B cell (primary cell): ENCODE data around the gene TOPBP1. TPM values are rescaled to one million over a fixed set of nuclear protein-coding genes. Genes with fewer than 3 reads are reported as not detected.

Experiments
- ATAC-seq: fragments of 200-7000 bp; cut with Tn5 transposase; one replicate; pipeline ENCODE4 v1.10.0; 2021; ENCODE audit warnings: low read depth, mild to moderate bottlenecking, moderate number of reproducible peaks, moderate library complexity
- CTCF ChIA-PET: fragments of 350-600 bp; sonication (Branson Sonifier 250); formaldehyde crosslinking; loops from one replicate; lab custom pipeline; 2021; ENCODE audit warnings: antibody characterized with exemption, inconsistent platforms; lab: Charles Lee
- POLR2A ChIA-PET: fragments of 350-600 bp; sonication (Branson Sonifier 250); formaldehyde crosslinking; loops from one replicate; lab custom pipeline; 2021; ENCODE audit warnings: antibody characterized with exemption; lab: Charles Lee
- DNase-seq: peaks from one replicate; pipeline ENCODE4 v3.0.0; 2013
- H2AFZ ChIP-seq: 2 replicates; pipeline ENCODE4 v1.6.1; 2012; ENCODE audit warnings: mild to moderate bottlenecking, low read depth, low read length; ENCODE audit not compliant: insufficient read depth, poor library complexity, severe bottlenecking
- H3K27ac ChIP-seq, 2 donors: 1 replicate in 1 of 2; 2 replicates in 1 of 2; pipeline ENCODE4 v1.5.1; 2012 to 2013; ENCODE audit warnings: low read length in 2 of 2, mild to moderate bottlenecking in 2 of 2, moderate library complexity in 1 of 2
- H3K27me3 ChIP-seq, 4 experiments: fragments of 200-600 bp in 1 of 4; sonication (generic) in 1 of 4; replicated peaks in 1 of 4; 1 replicate in 2 of 4; 2 replicates in 2 of 4; pipeline versions ENCODE4 v1.6.1 to v1.7.0; 2013 to 2016; ENCODE audit warnings: low read length in 3 of 4, mild to moderate bottlenecking in 2 of 4, mixed read lengths in 1 of 4, moderate library complexity in 1 of 4; ENCODE audit not compliant: insufficient read depth in 4 of 4, control insufficient read depth in 3 of 4; ENCODE audit errors: control extremely low read depth in 1 of 4
- H3K36me3 ChIP-seq, 2 experiments: replicated peaks in 1 of 2; 1 replicate in 1 of 2; 2 replicates in 1 of 2; pipeline versions ENCODE4 v1.6.1 to v1.7.1; 2013; ENCODE audit warnings: low read length in 1 of 2; ENCODE audit not compliant: insufficient read depth in 2 of 2, control insufficient read depth in 1 of 2; ENCODE audit errors: control extremely low read depth in 1 of 2, extremely low read depth in 1 of 2
- H3K4me1 ChIP-seq, 2 donors: fragments of 200-600 bp in 1 of 2; sonication (generic) in 1 of 2; 1 replicate in 1 of 2; 2 replicates in 1 of 2; pipeline versions ENCODE4 v1.5.1 to v1.6.1; 2013 to 2017; ENCODE audit warnings: low read length in 2 of 2; ENCODE audit not compliant: control insufficient read depth in 2 of 2, insufficient read depth in 2 of 2
- H3K4me2 ChIP-seq: replicated peaks from 2 replicates; pipeline ENCODE3; 2012; ENCODE audit warnings: mild to moderate bottlenecking, low read depth, low read length; ENCODE audit not compliant: poor library complexity, severe bottlenecking
- H3K4me3 ChIP-seq, 5 experiments: fragments of 200-600 bp in 1 of 5; sonication (generic) in 1 of 5; 1 replicate in 3 of 5; 2 replicates in 2 of 5; pipeline versions ENCODE4 v1.5.1 to v1.7.0; 2011 to 2016; ENCODE audit warnings: low read length in 4 of 5, mild to moderate bottlenecking in 4 of 5, low read depth in 2 of 5, control low read depth in 1 of 5, moderate library complexity in 1 of 5; ENCODE audit not compliant: insufficient read depth in 1 of 5; ENCODE audit errors: control extremely low read depth in 1 of 5, extremely low read depth in 1 of 5
- H3K79me2 ChIP-seq: fragments of 200-600 bp; sonication (generic); one replicate; pipeline ENCODE4 v1.6.0; 2016; ENCODE audit warnings: low read length; ENCODE audit not compliant: control insufficient read depth, insufficient read depth
- H3K9ac ChIP-seq: fragments of 200-600 bp; sonication (generic); 2 replicates; pipeline ENCODE4 v1.6.1; 2017; ENCODE audit warnings: mild to moderate bottlenecking, low read length, moderate library complexity
- H3K9me3 ChIP-seq, 3 donors: one replicate each; pipeline versions ENCODE4 v1.6.1 to v1.7.1; 2013; ENCODE audit warnings: low read length in 2 of 3; ENCODE audit not compliant: control insufficient read depth in 2 of 3, insufficient read depth in 1 of 3; ENCODE audit errors: control extremely low read depth in 1 of 3
- H4K20me1 ChIP-seq: 2 replicates; pipeline ENCODE4 v1.6.0; 2012; ENCODE audit warnings: mild to moderate bottlenecking, low read length; ENCODE audit not compliant: insufficient read depth, control insufficient read depth, poor library complexity, severe bottlenecking
- H3K27ac Mint-ChIP-seq: one replicate; pipeline ENCODE4 v1.8.0; 2021; ENCODE audit warnings: mixed read lengths
- H3K27me3 Mint-ChIP-seq: one replicate; pipeline ENCODE4 v1.8.0; 2021; ENCODE audit warnings: mixed read lengths
- H3K4me1 Mint-ChIP-seq: one replicate; pipeline ENCODE4 v1.8.0; 2021; ENCODE audit warnings: mixed read lengths
- H3K4me3 Mint-ChIP-seq: one replicate; pipeline ENCODE4 v1.8.0; 2021; ENCODE audit warnings: mixed read lengths
- H3K9me3 Mint-ChIP-seq: one replicate; pipeline ENCODE4 v1.8.0; 2022; ENCODE audit warnings: mixed read lengths; ENCODE audit not compliant: insufficient read depth
- EZH2 ChIP-seq: IDR thresholded peaks from 2 replicates; pipeline ENCODE4 v1.6.1; 2012; ENCODE audit warnings: borderline replicate concordance, low read depth, mild to moderate bottlenecking, moderate library complexity, low read length; ENCODE audit not compliant: insufficient read depth, poor library complexity, severe bottlenecking
- WGBS: methylation state at CpG from one replicate; pipeline ENCODE4 v1.1.5; 2013; ENCODE audit warnings: missing lambda C conversion rate; ENCODE audit not compliant: insufficient coverage; 5-methylcytosine and 5-hydroxymethylcytosine counted together
- intact Hi-C: fragments of 100-400 bp; cut with micrococcal nuclease; formaldehyde crosslinking; loops from one replicate; pipeline ENCODE4 v1.10.0; 2022
- polyA plus RNA-seq: library from polyadenylated mRNA; depleted of rRNA; stranded (reverse); fragments of >200 nt; gene quantifications from 2 replicates; pipeline ENCODE4 v1.2.3, GENCODE V29; 2012
- total RNA-seq, 2 donors: library from RNA; stranded (reverse); fragments of 120-200 nt in 1 of 2; gene quantifications; 1 replicate in 1 of 2; 2 replicates in 1 of 2; pipeline versions ENCODE4 v1.2.3 to v1.2.4, GENCODE V29; 2013 to 2022
- TF ChIP-seq, protein P1 (sequence below): fragments of 200-600 bp; IDR thresholded peaks from one replicate; pipeline ENCODE4 v1.8.0; 2022; ENCODE audit warnings: antibody characterized with exemption, mild to moderate bottlenecking

The TOPBP1 gene
- total and polyA plus RNA-seq, 2 donors (not counting 1 experiment from before 2014, with no cell fraction given) = 34.2 to 53.7 TPM

DNA sequence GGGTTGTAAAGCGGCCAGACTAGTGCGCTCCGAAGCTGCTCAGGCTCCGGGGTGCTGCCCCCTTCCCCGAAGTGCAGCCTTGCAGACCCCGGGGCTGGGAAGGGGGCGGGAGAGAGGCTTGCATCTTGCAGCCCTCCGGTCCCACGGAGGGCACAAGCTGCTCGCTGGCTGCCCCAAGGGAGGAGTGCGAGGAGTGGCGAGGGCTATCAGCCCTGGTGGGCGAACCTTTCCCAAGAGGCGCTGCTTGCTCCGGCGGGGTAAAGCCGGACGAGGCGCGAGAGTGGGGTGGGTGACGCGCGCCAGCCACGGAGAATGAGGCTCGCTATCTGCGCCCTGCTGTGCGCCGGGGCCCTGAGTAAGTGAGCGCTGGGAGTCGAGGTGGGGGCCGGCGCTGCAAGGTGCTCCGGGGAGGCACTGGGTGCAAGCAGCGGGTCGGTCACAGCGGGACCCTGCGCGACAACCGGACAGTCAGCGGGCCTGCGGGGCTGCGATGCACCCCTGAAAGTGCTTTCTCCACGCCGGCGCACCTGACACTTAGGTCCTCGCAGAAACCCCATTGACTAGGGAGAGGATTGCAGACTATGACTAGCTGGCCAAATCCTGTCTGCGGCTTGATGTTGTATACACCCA lies 12.7 kb upstream of the TOPBP1 start:
- ATAC-seq = no peak
- CTCF ChIA-PET = no interaction called here
- Histone ChIP-seq H3K9me3 (peaks cover 0 to 2% (median 0%) of the 10 kb centered on the region in 3 donors), H3K4me1 (peaks cover 7 to 10% of the 10 kb centered on the region in 2 donors), H3K27me3 (peaks cover 0 to 32% (median 25%) of the 10 kb centered on the region in 4 experiments), H3K79me2 (no peaks in the 10 kb centered on the region), H3K9ac (no peak overlapping the region), H3K36me3 (no peaks in the 10 kb centered on the region), H4K20me1 (no peaks in the 10 kb centered on the region), H3K4me3 (no peak overlapping the region), H3K27ac (no peak overlapping the region), H2AFZ (no peak overlapping the region), H3K4me2 (no peak overlapping the region)
- Mint-ChIP-seq H3K27ac (no peak overlapping the region), H3K9me3 (no peaks in the 10 kb centered on the region), H3K4me1 (peaks cover 2% of the 10 kb centered on the region), H3K27me3 (peaks cover 69% of the 10 kb centered on the region), H3K4me3 (no peak overlapping the region)
- POLR2A ChIA-PET = no interaction called here
- DNase-seq = no peak
- intact Hi-C loops = no loop called here
- TF ChIP-seq, protein P1, sequence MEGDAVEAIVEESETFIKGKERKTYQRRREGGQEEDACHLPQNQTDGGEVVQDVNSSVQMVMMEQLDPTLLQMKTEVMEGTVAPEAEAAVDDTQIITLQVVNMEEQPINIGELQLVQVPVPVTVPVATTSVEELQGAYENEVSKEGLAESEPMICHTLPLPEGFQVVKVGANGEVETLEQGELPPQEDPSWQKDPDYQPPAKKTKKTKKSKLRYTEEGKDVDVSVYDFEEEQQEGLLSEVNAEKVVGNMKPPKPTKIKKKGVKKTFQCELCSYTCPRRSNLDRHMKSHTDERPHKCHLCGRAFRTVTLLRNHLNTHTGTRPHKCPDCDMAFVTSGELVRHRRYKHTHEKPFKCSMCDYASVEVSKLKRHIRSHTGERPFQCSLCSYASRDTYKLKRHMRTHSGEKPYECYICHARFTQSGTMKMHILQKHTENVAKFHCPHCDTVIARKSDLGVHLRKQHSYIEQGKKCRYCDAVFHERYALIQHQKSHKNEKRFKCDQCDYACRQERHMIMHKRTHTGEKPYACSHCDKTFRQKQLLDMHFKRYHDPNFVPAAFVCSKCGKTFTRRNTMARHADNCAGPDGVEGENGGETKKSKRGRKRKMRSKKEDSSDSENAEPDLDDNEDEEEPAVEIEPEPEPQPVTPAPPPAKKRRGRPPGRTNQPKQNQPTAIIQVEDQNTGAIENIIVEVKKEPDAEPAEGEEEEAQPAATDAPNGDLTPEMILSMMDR = no peak
- TF ChIP-seq EZH2 = no peak
- WGBS = 6% methylated on average over 46 of the region's 47 CpGs

DNA sequence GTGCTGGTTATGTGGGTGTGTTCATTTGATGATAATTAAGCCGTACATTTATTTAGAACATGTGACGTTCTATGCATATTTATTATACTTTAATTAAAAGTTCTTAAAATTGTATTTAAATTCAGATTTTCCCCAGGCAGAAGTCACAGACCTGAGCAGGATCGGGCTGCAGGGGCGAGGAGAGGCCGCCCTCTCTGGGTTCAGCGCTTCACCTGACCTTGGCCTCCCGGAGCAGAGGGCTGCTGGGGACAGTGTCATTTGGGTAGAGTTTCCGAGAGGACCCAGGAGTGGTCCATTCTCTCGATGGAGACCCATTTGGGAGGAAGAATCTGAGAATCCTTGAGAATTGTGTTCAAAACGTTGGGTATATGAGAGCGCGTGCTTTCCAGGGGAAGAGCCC lies 12.0 kb upstream of the TOPBP1 start:
- Histone ChIP-seq H4K20me1 (no peaks in the 10 kb centered on the region), H2AFZ (no peak overlapping the region), H3K27ac (no peak overlapping the region), H3K4me3 (no peak overlapping the region), H3K4me1 (peaks cover 7 to 10% of the 10 kb centered on the region in 2 donors), H3K36me3 (no peaks in the 10 kb centered on the region), H3K79me2 (no peaks in the 10 kb centered on the region), H3K9ac (no peak overlapping the region), H3K27me3 (peaks cover 0 to 30% (median 23%) of the 10 kb centered on the region in 4 experiments), H3K4me2 (no peak overlapping the region), H3K9me3 (peaks cover 0 to 2% (median 0%) of the 10 kb centered on the region in 3 donors)
- ATAC-seq = no peak
- TF ChIP-seq EZH2 = no peak
- TF ChIP-seq, protein P1 = no peak
- CTCF ChIA-PET = no interaction called here
- Mint-ChIP-seq H3K27me3 (peaks cover 68% of the 10 kb centered on the region), H3K9me3 (no peaks in the 10 kb centered on the region), H3K27ac (no peak overlapping the region), H3K4me1 (peaks cover 2% of the 10 kb centered on the region), H3K4me3 (no peak overlapping the region)
- intact Hi-C loops = no loop called here
- DNase-seq = no peak
- POLR2A ChIA-PET = no interaction called here
- WGBS = 53% methylated on average over 10 of the region's 12 CpGs
